Activated T-cell treated with anti-CD3 and anti-CD28 coated beads, Interleukin-2, amount 50 U/mL, for 4 hours (primary cell): ENCODE results near the gene SATB1. TPM values are rescaled to one million over a fixed set of nuclear protein-coding genes. Genes with fewer than 3 reads are reported as not detected.

Experiments
- ATAC-seq, 2 donors: fragments of 200-7000 bp; cut with Tn5 transposase; one replicate each; pipeline ENCODE4 v1.10.0; 2021
- DNase-seq: peaks from one replicate; pipeline ENCODE4 v3.0.0-alpha.2; 2020
- H3K27me3 Mint-ChIP-seq: one replicate; pipeline ENCODE4 v1.8.0; 2021; ENCODE audit warnings: low read depth, mixed read lengths
- H3K36me3 Mint-ChIP-seq: one replicate; pipeline ENCODE4 v1.8.0; 2022; ENCODE audit warnings: mixed read lengths; ENCODE audit not compliant: insufficient read depth
- H3K4me1 Mint-ChIP-seq: one replicate; pipeline ENCODE4 v1.8.0; 2021; ENCODE audit warnings: low read depth, mixed read lengths
- H3K4me3 Mint-ChIP-seq: one replicate; pipeline ENCODE4 v1.8.0; 2021; ENCODE audit warnings: mild to moderate bottlenecking, moderate library complexity, mixed read lengths
- H3K9me3 Mint-ChIP-seq: one replicate; pipeline ENCODE4 v1.8.0; 2021; ENCODE audit warnings: mixed read lengths
- total RNA-seq, 3 donors: library from RNA; stranded (reverse); gene quantifications; one replicate each; pipeline ENCODE4 v1.2.1, GENCODE V29; 2021

SATB1 gene
- total RNA-seq, 3 donors from 2014 or later, result 209 to 239 (median 228) TPM

DNA sequence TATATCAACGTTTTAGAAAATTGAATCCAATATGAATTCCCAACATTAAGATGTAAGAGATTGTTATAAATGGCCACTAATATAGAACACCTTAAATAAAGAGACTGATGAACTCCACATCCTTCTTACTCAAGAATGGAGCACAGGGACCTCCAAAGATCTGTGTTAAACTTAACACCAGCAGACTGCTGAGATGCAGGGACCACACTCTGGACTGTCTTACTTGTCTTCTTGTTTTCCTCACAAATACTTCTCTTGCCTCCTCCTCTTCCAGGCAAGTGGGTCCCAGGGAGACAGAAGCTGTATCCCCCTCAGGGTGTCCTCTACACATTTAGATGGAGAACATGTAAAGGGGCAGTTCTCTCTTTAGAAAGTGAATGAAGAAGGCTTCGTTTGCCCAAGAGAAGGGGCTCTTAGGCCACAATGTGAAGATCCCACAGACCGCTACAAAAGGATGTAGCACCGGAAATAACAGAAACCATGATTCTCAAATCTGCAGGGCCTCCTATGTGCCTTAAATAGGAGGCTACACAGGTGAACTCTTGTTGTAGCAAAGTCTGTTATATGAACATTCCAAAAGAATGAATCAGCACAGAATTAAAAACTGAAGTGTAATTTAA, 52.2 kb downstream of the SATB1 start:
- Mint-ChIP-seq H3K9me3 (no peaks in the 10 kb centered on the region), H3K27me3 (no peaks in the 10 kb centered on the region), H3K36me3 (peaks cover 56% of the 10 kb centered on the region), H3K4me3 (peak overlapping the region; percentile 40), H3K4me1 (peaks cover 68% of the 10 kb centered on the region)
- DNase-seq (no peak), ATAC-seq (peak; percentile 24 to 39)

DNA sequence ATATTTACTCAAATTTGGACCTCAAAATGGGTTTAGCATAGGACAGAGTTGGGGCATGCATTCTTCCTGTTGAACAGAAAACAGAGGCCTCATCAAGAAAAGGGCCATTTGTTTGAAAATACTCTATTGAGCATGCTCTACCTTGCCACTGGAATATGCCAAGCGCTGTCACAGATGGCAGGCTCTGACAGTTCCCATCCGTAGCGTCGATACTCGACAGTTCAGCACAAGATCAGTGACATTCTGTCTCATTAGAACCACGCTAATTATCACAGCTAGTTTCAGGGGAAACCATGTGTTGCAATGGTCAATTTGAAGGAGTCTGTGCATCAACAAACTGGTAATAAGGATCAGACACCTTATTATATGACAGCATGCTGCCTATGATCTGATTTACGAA, 54.5 kb downstream of the SATB1 start:
- peak in 1 of 2 donors; percentile 23 for ATAC-seq
- H3K36me3 Mint-ChIP-seq, result peaks cover 67% of the 10 kb centered on the region
- H3K27me3 Mint-ChIP-seq, result no peaks in the 10 kb centered on the region
- H3K9me3 Mint-ChIP-seq, result no peaks in the 10 kb centered on the region
- no peak for DNase-seq
- no peak overlapping the region for H3K4me3 Mint-ChIP-seq
- peaks cover 72% of the 10 kb centered on the region for H3K4me1 Mint-ChIP-seq

DNA sequence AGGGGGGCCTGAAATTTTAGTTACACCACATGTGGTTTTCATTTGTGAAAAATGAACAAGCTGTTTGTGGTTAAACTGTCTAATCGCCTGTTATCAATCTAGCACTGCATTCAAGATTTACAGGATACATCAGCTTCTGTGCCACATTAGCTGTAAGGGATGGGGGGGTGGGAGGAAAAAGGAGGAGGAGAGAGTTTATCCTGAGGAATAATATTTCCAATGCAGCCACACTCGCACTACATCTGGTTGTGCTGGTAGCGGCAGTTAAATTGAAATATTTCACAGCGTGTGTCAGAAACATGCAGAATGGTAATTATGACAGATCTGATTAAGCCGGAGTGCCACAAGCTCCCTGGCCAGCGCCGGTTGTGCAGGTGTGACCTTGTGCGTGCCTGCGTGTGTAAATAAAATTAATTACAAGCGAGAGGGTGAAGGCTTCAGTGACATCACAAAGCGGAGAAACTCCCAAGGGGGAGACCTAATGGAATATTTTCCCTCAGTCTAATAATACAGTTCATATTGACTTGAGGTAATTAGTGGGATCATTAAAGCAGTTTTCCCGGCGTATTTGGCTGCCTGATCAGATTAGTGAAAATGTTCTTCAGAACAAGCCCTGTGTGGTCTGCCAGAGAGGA, 55.5 kb downstream of the SATB1 start:
- DNase-seq (no peak), ATAC-seq (no peak)
- no peaks in the 10 kb centered on the region for H3K9me3 Mint-ChIP-seq
- no peaks in the 10 kb centered on the region for H3K27me3 Mint-ChIP-seq
- H3K4me1 Mint-ChIP-seq, result peaks cover 64% of the 10 kb centered on the region
- H3K4me3 Mint-ChIP-seq, result no peak overlapping the region
- peaks cover 64% of the 10 kb centered on the region for H3K36me3 Mint-ChIP-seq

DNA sequence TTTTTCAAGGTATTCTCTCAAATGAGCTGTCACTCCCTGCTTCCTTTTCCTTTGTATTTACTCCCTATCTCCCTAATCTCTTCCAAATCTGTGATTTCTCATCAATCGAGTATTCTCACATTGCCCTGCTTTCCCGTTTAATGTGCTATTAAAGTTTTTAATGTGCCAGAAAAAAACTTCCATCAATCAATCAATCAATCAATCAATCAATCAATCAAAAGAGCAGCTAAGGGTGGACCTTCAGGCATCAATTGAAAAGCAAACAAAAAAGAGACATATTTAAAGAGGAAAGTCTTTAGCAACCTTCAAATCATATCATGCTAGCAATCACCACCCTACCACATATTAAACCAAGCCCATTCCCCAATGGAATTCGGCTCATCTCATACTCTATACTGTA, 58.9 kb downstream of the SATB1 start:
- H3K36me3 Mint-ChIP-seq, result peaks cover 50% of the 10 kb centered on the region

DNA sequence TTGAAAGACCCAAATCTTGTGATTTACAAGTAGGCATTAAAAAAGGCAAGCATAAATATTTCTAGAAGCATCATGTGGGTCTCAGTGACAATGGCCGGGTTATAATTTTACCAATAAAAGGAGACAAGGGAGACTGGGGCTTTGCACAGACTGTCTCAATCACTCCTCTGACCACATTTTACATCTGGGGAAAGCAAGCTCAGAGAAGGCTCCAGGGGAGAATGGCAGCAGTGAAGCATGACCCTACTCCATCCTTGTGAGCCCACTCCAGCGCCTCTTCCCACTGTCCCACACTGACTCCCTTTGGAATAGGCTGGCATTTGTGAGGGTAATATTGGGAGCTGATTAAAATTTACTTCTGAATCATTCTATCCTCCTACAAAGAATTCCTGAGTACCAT, 61.8 kb downstream of the SATB1 start:
- Mint-ChIP-seq H3K27me3 (no peaks in the 10 kb centered on the region), H3K9me3 (no peaks in the 10 kb centered on the region), H3K4me1 (peaks cover 24% of the 10 kb centered on the region), H3K36me3 (peaks cover 55% of the 10 kb centered on the region), H3K4me3 (no peak overlapping the region)
- no peak for DNase-seq
- ATAC-seq, result peak in 1 of 2 donors; percentile 30

More for the DNA sequence above, 58.9 kb downstream of the SATB1 start:
- Mint-ChIP-seq H3K4me1 (peaks cover 36% of the 10 kb centered on the region), H3K9me3 (no peaks in the 10 kb centered on the region), H3K4me3 (no peak overlapping the region), H3K27me3 (no peaks in the 10 kb centered on the region)
- ATAC-seq, result no peak
- DNase-seq, result no peak

DNA sequence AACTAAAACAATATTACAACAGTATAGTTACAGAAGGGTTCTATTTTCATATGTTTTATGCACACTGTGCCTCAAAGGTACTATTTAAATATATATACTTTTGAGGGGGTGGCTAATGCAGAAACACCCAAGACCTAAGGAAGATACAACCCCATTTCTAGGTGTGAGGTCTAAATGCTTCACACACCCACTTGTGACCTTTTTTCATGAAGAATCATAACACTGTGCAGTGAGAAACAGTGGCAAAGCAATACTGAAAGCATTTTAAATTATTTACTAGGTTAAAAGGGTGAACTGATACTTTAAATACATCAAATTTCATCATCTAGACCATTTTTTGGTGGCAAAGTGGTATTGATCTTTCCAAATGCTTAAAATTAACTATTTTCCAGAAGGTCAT, 67.4 kb downstream of the SATB1 start:
- ATAC-seq (peak; percentile 27 to 60), DNase-seq (no peak)
- Mint-ChIP-seq H3K4me1 (peaks cover 15% of the 10 kb centered on the region), H3K9me3 (no peaks in the 10 kb centered on the region), H3K27me3 (no peaks in the 10 kb centered on the region), H3K36me3 (peaks cover 33% of the 10 kb centered on the region), H3K4me3 (no peak overlapping the region)

DNA sequence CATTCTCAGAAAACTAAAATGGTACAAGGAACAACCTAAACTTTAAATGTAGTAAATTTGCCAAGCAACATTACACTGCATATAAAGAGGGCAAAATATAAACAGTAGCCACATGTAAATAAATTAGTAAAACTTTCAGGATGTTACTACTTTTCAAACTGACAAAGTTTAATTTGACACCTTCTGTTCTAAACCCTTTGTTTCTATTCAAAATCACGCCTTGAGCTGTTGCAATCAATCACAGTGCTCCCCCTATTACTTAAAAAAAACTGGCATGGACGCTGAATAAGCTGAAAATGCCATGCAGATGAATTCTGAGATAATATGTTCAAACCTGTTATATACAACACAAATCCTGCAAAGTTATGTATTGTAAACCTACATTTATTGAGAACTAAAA, 69.3 kb downstream of the SATB1 start:
- DNase-seq (no peak), ATAC-seq (no peak)
- H3K9me3 Mint-ChIP-seq, result no peaks in the 10 kb centered on the region
- no peak overlapping the region for H3K4me3 Mint-ChIP-seq
- peaks cover 18% of the 10 kb centered on the region for H3K4me1 Mint-ChIP-seq
- peaks cover 35% of the 10 kb centered on the region for H3K36me3 Mint-ChIP-seq
- H3K27me3 Mint-ChIP-seq, result no peaks in the 10 kb centered on the region

DNA sequence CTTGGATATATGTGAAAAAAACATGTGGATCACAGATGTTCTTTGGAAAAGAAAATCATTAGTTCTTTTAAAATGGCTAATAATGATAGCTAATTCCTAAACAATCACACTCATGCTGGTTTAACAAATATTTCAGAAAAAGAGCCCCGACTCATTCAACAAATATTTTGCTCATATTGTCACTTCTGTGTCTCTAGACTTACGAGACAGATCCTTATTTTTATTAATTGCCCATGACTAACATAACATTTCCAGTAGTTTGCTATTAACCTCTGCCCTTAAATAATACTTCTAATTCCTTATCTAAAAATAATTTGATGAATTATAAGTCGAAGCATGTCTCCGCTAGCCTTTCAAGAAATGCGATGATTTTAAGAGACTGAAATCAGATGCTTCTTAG, 70.4 kb downstream of the SATB1 start:
- DNase-seq (no peak), ATAC-seq (no peak)
- Mint-ChIP-seq H3K4me1 (peaks cover 17% of the 10 kb centered on the region), H3K36me3 (peaks cover 33% of the 10 kb centered on the region), H3K4me3 (no peak overlapping the region), H3K27me3 (no peaks in the 10 kb centered on the region), H3K9me3 (no peaks in the 10 kb centered on the region)

DNA sequence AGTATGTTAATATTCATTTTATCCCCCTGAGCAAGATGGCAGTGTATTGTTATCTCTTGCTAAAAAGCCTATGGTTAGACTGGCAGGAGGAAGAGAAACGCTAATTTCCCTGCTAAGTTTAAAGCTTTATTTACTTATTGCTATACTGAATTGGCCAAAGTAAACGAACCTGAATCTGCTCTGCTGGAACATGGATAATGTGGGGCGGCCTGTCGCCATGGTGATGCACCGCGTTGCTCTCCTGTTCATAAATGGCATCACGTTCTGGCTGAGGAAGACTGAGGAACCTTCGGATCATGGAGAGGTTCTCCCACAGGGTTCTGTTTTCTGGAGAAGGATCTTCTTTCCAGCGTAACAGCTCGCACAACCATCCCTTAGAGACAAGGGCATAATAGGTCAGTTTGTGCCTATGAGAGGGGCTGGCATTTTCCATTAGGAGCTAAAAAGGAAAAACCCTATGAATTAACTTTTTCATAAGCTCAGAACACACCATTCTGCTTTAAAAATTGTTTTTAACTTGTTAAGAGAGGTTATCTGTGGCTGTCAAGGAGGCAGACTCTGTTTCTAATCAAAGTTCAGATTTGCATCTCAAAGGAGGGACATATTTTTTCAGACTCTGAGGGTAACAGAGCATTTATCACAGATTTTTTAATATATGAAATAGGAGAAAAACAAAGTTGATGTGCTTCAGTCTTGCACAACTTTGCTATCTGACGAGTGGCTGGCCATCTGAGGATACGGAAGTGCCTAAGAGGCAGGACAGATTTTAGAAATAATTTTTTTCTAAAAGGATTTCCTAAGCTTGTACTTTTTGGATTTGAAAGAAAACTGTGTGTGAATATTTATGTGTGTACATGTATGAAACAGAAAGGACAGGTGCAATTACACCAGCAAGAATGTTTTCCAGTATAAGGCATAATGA, 73.1 kb downstream of the SATB1 start:
- DNase-seq (no peak), ATAC-seq (no peak)
- no peak overlapping the region for H3K4me3 Mint-ChIP-seq
- H3K4me1 Mint-ChIP-seq, result peaks cover 9% of the 10 kb centered on the region
- no peaks in the 10 kb centered on the region for H3K27me3 Mint-ChIP-seq
- H3K36me3 Mint-ChIP-seq, result peaks cover 40% of the 10 kb centered on the region
- H3K9me3 Mint-ChIP-seq, result no peaks in the 10 kb centered on the region

DNA sequence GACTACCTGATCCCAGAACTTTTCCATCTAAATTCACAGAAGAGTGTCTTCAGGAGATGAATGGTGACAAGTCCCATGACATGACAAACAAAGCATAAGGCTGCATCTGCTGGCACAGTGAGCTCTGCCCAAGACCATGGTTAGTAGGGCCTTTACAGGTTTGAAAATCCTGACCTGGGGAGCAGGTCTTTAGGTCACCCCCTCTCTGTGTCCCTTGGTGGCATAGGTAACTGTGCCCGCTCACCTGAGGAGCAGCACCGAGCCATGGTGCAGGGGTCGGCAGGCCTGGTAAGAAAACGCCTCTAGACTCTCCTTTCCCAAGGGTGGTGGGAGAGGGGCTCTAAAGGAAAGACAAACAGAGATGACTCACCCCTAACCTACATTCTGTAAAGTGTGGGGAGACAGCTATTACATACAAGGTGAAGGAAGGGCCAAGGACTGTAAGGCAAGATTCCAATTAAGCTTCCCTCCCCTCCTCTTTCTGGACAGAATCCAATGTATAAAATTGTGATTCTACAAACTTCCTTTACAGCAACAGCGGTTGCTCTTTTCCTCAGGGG, 74.0 kb downstream of the SATB1 start:
- ATAC-seq, result peak; percentile 25 to 28
- Mint-ChIP-seq H3K36me3 (peaks cover 40% of the 10 kb centered on the region), H3K27me3 (no peaks in the 10 kb centered on the region), H3K4me3 (no peak overlapping the region), H3K9me3 (no peaks in the 10 kb centered on the region), H3K4me1 (peaks cover 10% of the 10 kb centered on the region)
- no peak for DNase-seq

DNA sequence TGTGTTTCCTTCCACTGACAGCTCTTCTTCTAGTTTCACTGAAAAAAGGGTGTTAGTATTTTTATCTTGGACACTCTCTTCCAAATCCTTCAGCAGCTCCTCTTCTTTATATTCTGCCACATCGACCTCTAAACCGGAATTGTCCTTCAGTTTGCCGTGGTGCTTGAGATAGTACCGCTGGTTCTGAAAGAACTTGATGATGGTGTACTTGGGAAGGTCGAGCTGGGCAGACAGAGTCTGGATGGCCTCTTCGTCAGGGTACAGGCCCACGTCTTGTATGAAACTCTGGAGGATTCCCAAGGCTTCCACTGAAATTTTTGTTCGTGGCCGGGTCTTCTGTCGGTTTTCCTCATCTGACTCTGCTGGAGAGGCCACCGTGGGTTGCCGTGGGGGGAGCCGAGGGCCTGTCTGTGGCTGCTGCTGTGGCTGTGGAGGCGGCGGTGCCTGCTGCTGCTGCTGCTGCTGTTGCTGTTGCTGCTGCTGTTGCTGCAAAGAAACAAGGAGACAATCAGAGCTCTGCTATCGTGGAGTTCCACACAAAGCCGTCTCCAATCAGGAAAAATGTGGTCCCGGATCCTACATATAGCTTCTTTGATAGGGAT, 75.8 kb downstream of the SATB1 start:
- ATAC-seq (no peak), DNase-seq (no peak)
- Mint-ChIP-seq H3K36me3 (peaks cover 37% of the 10 kb centered on the region), H3K4me1 (peaks cover 17% of the 10 kb centered on the region), H3K27me3 (no peaks in the 10 kb centered on the region), H3K9me3 (no peaks in the 10 kb centered on the region), H3K4me3 (no peak overlapping the region)

DNA sequence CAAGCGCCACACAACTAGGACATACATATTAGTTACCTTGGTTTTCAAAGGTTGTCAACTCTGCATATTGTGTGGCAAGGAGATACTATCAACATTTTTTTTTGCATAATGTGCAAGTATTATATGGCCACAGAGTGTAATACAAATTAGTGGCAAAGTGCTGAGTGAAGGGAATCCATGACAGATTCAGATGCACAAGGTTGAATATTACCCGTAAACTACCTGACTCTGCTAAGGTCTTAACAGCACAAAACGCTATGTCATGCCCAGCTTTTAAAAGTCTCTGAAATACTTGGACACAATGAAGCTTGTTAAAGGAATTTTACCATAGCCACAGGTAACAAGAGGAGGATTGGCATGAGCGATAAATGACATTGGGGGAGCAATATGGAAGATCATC, 79.0 kb downstream of the SATB1 start:
- Mint-ChIP-seq H3K27me3 (no peaks in the 10 kb centered on the region), H3K36me3 (peaks cover 23% of the 10 kb centered on the region), H3K9me3 (no peaks in the 10 kb centered on the region), H3K4me3 (no peak overlapping the region), H3K4me1 (peaks cover 14% of the 10 kb centered on the region)
- no peak for ATAC-seq
- no peak for DNase-seq

DNA sequence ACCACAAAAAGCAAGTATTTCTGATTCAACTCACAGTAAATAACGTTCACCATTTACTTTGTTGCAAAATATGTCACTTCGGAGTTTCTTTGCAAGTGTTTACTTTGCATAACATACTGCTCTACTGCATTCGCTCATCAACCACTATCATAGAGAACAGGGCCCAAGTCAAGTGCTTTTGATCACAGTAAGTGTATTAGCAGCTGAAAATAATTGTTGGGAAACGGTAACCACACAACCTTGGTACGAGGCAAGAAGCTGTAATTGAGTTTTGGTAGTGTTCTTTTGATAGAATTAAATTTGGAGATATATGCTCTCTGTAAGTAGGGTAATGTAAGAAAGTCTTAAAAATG, 80.1 kb downstream of the SATB1 start:
- Mint-ChIP-seq H3K4me1 (peaks cover 14% of the 10 kb centered on the region), H3K27me3 (no peaks in the 10 kb centered on the region), H3K36me3 (peaks cover 16% of the 10 kb centered on the region), H3K9me3 (no peaks in the 10 kb centered on the region), H3K4me3 (no peak overlapping the region)
- ATAC-seq (no peak), DNase-seq (no peak)

DNA sequence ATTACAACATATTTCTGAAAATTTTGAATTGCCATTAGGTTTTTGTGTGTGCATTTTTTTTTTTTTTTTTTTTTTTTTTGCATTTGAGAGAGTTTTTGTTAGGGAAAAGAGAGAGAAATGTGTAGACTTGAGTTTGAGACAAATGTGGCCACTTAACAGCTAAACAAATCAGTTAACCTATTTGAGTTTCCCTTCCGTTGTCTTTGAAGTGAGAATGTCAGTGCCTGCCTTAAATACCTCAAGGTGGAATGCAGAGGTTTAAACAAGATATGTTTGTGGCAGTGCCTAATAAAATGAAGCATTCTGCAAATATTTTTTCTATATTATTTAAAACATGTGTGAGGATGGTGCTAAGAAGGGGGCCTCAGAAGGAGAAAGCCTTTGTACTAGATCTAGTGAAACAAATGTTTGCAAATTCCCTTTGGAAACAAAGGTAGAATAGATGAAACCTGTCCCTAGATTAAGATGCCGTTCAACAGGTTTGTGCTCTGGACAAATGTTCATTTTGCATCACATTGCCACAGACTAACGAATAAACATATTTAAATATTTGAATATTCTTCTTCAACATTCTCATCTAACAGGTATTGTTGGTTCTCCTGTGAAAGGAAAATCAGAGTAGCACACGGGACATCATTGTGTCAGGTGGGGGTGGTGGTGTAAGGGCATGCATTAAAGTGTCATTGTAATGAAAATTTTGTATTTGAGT, 80.7 kb downstream of the SATB1 start:
- Mint-ChIP-seq H3K9me3 (no peaks in the 10 kb centered on the region), H3K36me3 (peaks cover 11% of the 10 kb centered on the region), H3K27me3 (no peaks in the 10 kb centered on the region), H3K4me1 (peaks cover 11% of the 10 kb centered on the region), H3K4me3 (no peak overlapping the region)
- DNase-seq (no peak), ATAC-seq (no peak)
